Measurements from ENCODE around the gene RDH13.
"Not testable (repeated sequence)": the region's sequence is repeated elsewhere in the genome, so short reads cannot be mapped to it uniquely, and the experiment has no call there.

The RDH13 gene

GRCh38 chr19:55077106-55077505, 14.2 kb upstream of the RDH13 start:
- no peak for DNase-seq (ENCODE audit: low read depth, low spot score)

- DNase-seq (ENCODE audit: low read depth, low spot score) = no peak
Observed at GRCh38 chr19:55076321-55076720, 13.4 kb upstream of the RDH13 start.

- DNase-seq (ENCODE audit: low read depth, low spot score) = no peak
Observed at GRCh38 chr19:55075371-55075998, 12.5 kb upstream of the RDH13 start, which contains the start of gene EPS8L1. Gene EPS8L1, plus strand, starts transcription at chr19:55075869. Its CDS starts 576 bp downstream, at chr19:55076445.

- DNase-seq (ENCODE audit: low read depth, low spot score) = no peak
Observed at GRCh38 chr19:55071913-55072312, 9.0 kb upstream of the RDH13 start.

- DNase-seq (ENCODE audit: low read depth, low spot score) = no peak
Observed at GRCh38 chr19:55071129-55071502, 8.2 kb upstream of the RDH13 start.

GRCh38 chr19:55070466-55071128, 7.6 kb upstream of the RDH13 start:
- no peak for DNase-seq (ENCODE audit: low read depth, low spot score)

GRCh38 chr19:55069865-55070197, 6.9 kb upstream of the RDH13 start:
- DNase-seq (ENCODE audit: low read depth, low spot score) = no peak

- no peak for DNase-seq (ENCODE audit: low read depth, low spot score)
Observed at GRCh38 chr19:55068950-55069864, 6.3 kb upstream of the RDH13 start.

GRCh38 chr19:55067869-55068268, 4.9 kb upstream of the RDH13 start:
- DNase-seq (ENCODE audit: low read depth, low spot score) = no peak

GRCh38 chr19:55066107-55066709, 3.3 kb upstream of the RDH13 start:
- no peak for DNase-seq (ENCODE audit: low read depth, low spot score)

- DNase-seq (ENCODE audit: low read depth, low spot score) = not testable (repeated sequence)
Observed at GRCh38 chr19:55065516-55065915, 2.6 kb upstream of the RDH13 start.

- DNase-seq (ENCODE audit: low read depth, low spot score) = no peak
Observed at GRCh38 chr19:55063492-55063843, 520 bp upstream of the RDH13 start.

GRCh38 chr19:55060287-55060686, 2.7 kb downstream of the RDH13 start:
- DNase-seq (ENCODE audit: low read depth, low spot score) = not testable (repeated sequence)

GRCh38 chr19:55058781-55059610, 4.0 kb downstream of the RDH13 start:
- DNase-seq (ENCODE audit: low read depth, low spot score) = no peak

- no peak for DNase-seq (ENCODE audit: low read depth, low spot score)
Observed at GRCh38 chr19:55056827-55057226, 6.1 kb downstream of the RDH13 start.

- DNase-seq (ENCODE audit: low read depth, low spot score) = no peak
Observed at GRCh38 chr19:55053735-55054134, 9.2 kb downstream of the RDH13 start.

- DNase-seq (ENCODE audit: low read depth, low spot score) = no peak
Observed at GRCh38 chr19:55050749-55051532, 12.0 kb downstream of the RDH13 start.

- DNase-seq (ENCODE audit: low read depth, low spot score) = no peak
Observed at GRCh38 chr19:55048446-55048845, 14.5 kb downstream of the RDH13 start.

- no peak for DNase-seq (ENCODE audit: low read depth, low spot score)
Observed at GRCh38 chr19:55047951-55048350, 15.0 kb downstream of the RDH13 start.

GRCh38 chr19:55046975-55047622, 15.8 kb downstream of the RDH13 start:
- no peak for DNase-seq (ENCODE audit: low read depth, low spot score)

Data from iPS DF 19.7 (cell line).